Glomerular visceral epithelial cell (primary cell): Measurements from ENCODE around the gene SYNDIG1L.
"Not testable (repeated sequence)": the region's sequence is repeated elsewhere in the genome, so short reads cannot be mapped to it uniquely, and the experiment has no call there.

Experiments used
- DNase-seq: peaks from one replicate; pipeline ENCODE4 v3.0.0-alpha.2; 2016; ENCODE audit errors: extremely low spot score

Gene SYNDIG1L

DNA sequence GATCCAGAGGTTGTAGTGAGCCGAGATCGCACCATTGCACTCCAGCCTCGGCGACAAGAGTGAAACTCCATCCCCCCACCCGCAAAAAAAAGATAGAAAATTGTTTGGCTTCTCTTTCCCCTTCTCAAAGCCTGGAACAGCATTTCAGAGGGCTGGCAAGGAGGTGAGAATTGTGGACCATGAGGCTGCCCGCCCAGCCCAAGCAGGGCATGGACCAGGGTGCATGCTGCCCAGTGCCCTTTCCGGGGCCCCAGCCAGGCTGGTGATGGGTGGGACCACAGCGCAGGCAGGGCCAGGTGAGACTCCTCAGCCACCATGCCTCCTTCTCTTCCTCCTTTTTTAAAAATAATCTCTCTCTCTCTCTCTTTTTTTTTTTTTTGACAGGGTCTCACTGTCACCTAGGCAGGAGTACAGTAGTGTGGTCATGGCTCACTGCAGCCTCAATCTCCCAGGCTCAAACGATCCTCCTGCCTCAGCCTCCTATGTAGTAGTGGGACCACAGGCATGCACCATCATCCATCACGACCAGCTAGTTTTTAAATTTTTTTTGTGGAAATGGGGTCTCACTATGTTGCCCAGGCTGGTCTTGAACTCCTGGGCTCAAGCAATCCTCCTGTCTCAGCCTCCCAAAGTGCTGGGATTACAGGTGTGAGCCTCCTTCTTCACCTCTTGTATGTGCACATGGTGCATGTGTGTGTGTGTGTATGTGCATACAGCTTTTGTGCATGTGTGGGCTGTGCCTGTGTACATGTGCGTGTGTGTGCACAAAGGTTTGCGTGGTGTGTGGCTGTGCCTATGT lies 22.2 kb downstream of the SYNDIG1L start:
- DNase-seq = no peak

DNA sequence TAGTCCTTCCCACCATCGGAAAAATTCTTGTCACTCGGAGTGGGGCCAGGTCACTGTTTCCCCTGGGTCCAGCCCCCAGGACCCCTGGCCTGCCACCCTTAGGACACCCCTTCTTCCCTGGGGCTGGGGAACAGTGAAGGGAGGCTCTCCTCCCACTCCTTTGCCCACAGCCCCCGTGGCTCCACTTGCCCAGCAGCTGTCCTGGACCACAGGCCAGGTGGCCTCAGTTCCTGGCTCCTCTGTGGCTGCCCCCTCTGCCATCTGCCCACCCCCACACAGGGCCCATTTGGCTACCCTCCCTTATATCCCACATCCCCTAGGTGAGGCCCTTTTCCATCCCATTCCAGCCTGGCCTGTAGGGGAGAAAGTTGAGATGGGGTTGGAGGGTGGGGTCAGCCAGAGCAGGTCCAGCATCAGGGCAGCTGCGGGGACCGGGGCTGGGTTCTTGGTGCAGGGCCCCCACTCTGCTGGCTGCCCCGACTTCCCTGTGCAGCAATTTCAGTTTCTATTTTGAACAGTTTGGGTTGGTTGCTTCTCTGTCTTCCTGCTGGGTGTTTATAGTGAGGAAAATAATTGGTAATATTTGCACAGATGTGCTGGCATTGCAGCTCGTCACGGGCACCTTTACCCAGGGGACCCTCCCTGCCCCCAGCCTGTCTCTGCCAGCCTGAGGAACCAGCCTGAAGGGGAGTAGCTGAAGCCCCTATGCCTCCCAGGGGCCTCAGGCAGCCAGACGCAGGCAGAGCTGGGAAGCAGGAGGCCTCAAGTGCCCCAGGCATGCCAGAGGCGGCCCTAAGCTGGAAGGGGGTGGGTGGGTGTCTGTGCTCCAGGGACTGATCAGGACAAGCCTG lies 23.4 kb downstream of the SYNDIG1L start:
- DNase-seq = no peak

DNA sequence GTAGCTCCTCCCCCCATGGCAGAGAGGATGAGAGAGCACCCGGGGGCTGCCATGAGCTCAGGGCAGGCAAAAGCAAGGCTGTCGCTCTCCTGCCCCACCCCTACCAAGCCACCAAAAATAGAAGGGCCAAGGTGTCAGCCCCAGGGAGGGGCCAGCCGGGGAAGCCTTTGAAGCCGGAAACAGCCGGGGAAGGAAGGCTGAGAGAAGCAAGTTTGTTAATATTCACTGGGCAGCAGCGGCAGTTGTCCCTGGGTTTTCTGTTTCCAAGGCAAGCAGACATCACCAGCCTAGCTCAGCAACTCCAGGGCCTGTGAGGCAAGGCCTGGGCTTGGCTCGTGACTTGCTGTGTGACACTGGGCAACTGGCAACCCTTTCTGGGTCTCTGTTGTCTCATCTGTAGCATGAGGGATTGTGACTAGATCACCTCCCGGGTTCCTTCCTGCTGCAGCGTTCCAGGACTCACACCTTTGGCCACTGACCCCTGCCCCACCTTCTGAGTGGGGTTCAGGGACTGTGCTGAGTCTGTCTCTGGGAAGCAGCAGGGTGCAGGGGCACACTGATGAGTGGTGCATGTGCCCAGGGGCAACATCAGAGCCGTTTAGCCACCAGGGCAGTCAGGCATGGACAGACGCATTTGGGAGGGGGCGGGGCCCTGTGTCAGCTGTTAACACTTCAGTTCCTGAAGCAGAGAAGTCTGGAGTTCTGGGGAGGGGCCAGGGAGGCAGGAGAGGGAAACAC lies 24.3 kb downstream of the SYNDIG1L start:
- DNase-seq = peak; percentile 44

DNA sequence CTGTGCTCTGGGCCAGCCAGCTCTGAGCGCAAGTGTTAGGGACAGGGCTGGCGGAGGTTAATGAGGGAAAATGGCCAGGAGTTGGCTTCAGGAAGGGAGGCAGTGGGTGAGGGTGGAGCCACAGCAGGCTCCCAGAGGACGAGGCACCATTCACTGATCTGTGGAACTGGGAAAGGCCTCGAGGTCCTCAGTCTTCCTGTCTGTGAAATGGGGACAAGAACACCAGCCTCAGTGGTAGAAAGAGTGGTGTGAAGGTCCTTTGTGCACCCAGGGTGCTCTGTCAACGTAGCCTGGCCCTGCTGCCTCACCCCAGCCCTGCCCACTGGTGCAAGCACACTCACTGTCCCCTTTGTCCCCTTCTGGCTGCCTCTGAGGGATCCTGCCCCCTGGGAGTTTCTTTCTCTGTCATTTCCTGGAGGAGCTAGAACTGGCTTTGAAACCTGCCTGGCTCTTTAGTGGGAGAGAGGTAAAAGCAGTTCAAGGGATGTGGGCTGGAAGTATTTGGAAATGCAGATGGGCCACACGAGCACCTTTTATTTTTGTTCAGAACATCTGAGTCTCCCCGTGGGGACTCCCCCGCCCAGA lies 25.0 kb downstream of the SYNDIG1L start:
- no peak for DNase-seq

DNA sequence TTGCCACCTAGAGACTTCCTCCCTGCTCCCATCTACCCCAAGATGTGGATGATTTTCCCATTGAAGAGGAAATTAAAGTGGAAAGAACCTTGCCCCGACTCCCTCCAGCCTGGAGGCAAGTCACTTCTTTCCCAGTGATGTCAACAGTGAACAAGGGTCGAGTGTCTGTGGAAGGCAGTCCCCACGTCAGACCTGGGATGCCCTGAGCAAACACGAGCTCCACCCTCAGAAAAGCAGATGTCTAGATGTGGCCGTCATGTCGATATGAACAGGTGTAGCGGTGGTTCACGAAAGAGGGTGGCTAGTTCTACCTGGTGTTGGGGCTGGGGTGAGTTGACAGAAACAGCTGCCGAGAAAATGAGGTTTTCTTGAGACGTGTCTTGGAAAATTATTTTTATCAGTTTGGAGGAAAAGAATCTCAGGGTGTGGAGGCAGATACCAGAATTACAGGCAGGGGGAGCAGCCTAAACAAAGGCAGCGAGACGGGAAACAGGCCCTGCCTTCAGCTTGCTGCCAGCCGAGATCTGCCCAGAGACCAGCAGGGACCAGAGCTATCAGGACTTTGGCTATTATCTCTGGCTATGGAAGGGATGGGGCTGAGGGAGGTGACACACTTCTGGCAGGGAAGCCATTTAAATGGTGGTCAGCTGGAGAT lies 25.9 kb downstream of the SYNDIG1L start:
- DNase-seq = peak; percentile 8

DNA sequence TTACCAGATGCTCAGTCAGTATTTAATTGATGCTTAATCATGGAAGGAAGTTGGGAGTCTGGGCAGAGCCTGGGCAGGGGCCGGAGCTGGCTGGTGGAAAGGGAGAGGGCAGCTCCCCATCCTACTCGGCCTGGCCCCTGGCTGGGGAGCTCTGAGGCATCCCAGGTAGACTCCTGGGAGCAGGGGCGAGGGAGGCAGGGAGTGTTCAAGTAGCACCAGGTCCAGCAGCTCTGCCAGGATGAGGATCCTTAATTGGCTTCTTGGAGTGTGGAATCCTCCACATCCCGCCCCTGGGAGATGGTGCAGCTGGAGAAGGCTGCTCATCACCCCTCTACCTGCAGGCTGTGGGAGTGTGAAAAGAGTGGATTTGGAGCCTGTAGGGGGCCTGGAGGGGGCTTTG lies 30.9 kb downstream of the SYNDIG1L start:
- DNase-seq = no peak

DNA sequence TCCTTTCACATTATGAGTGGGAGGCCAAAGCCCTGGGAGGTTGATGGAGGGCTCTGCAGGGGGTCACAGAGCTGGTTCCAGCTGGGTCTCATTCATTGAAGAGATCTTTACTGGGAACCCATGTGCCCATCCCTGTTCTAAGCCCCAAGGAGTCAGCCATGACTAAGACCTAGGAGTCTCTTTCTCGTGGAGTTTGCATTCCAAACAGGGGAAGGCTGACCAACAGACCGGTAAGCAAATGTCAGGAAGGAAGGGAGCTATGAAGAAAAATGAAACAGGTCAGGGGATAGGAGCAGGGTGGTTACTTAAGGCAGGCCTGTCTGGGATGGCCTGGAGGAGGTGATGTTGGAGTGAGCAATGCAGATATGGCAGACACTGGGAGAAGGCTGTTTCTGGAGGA lies 31.5 kb downstream of the SYNDIG1L start:
- no peak for DNase-seq

DNA sequence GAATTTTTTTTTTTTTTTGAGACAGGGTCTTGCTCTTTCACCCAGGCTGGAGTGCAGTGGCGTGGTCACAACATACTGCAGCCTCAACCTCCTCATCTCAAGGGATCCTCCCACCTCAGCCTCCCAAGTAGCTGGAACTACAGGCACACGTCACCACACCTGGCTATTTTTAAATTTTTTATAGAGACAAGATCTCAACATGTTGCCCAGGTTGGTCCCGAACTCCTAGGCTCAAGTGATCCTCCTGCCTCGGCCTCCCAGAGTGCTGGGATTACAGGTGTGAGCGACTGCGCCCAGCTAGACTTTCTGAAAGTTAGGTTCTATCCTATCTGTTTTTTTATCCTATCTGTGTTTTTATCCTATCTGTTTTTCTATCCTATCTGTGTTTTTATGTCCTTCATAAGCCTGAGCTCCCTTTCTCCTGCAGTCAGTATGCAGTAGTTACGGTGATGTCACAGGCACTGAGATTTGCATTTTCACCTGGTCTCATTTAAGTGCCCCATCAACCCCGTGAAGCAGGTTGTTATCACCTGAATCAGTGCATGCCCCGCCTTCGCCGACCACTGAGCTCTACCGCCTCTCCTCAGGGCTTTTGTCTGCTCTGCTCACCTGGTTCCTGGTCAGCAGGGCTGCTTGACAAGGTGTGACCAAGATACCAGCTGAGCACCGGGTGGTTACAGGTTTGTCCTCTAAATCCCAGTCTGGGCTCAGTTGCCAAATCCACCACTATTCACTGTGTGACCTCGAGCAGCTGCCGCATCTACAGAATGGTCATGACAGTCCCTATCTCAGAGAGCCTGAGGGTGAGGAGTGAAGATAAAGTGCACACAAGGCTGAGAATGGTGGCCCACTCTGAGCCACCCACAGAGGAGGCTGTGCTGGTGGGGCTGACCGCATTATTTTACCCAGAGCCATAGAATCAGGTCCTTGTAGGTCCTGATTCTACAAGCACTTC lies 33.1 kb downstream of the SYNDIG1L start:
- DNase-seq = no peak

DNA sequence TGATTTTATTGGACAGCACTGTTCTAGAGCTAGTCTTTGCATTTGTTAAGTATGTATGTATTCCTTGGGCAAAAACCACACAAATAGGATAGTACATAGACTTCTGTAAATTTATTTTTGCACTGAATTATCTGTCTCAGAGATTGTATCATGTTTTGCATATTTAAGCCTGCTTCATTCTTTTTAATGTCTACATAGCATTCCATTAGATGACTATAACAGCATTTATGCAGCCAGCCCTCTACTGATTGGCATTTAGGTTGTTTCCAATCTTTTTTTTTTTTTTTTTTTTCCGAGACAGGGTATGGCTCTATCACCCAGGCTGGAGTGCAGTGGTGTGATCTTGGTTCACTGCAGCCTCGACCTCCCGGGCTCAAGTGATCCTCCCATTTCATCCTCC lies 34.5 kb downstream of the SYNDIG1L start:
- no peak for DNase-seq

DNA sequence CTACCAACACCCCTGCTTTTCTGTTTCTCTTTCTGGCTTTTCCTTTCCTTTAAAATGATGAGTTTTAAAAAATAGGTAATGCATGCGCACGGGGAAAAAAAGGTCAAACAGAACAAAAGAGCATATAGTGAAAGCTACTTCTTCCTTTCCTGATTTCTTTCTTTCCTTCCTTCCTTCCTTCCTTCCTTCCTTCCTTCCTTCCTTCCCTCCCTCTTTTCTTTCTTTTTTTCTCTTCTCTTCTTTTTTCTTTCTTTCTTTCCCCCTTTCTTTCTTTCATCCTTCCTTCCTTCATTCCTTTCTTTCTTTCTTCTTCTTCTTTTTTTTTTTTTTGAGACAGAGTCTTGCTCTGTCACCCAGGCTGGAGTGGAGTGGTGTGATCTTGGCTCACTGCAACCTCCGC lies 35.5 kb downstream of the SYNDIG1L start:
- DNase-seq = not testable (repeated sequence)

DNA sequence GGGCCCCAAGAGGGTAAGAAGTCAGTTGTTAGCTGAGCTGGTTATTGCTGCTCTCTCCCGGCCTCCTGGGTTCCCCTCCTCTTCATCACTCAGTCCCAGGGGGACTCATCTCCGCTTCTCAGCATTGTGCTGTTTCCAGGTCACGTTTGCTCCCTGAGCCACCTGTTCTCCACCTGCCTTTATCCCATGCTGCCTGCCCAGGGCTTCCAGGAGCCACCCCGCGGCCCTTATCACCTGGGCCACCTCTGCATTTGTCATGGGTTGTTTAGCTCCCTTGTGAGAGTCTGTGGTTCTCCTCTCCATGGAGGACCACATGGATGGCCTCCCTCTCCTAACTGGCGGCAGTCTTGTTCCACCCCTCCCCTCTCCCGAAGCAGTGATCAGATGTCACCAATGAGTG lies 36.0 kb downstream of the SYNDIG1L start:
- no peak for DNase-seq

DNA sequence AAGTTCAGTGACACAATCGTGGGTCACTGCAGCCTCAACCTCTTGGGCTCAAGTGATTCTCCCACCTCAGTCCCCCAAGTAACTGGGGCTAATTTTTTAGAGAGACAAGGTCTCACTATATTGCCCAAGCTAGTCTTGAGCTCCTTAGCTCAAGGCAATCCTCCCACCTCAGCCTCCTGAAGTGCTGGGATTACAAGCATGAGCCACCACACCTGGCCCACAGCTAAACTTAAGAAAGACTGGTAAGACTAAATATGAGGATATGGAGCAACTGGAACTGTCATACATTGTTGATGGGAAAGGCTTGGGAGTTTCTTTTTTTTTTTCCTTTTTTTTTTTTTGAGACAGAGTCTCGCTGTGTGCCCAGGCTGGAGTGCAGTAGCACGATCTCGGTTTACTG lies 43.8 kb downstream of the SYNDIG1L start:
- no peak for DNase-seq

DNA sequence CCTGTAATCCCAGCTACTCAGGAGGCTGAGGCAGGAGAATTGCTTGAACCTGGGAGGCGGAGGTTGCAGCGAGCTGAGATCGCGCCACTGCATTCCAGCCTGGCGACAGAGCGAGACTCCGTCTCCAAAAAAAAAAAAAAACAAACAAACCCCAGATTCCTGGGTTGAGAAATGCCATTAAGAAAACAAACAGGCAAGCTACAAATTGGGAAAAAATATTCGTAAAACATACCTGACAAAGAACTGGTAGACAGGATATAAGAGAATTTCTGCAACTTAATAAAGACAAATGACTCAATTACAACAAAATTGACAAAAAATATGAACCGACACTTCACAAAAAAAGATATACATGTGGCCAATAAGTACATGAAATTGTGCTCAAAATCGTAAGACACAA lies 44.4 kb downstream of the SYNDIG1L start:
- DNase-seq = not testable (repeated sequence)

DNA sequence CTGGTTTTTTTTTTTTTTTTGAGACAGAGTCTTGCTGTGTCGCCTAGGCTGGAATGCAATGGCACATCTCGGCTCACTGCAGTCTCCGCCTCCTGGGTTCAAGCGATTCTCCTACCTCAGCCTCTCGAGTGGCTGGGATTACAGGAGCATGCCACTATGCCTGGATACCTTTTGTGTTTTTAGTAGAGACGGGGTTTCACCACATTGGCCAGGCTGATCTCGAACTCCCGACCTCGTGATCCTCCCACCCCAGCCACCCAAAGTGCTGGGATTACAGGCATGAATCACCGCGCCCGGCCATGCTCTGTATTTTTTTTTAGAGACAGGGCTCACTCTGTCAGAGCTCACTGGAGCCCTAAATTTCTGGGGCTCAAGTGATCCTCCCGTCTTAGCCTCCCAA lies 45.2 kb downstream of the SYNDIG1L start:
- DNase-seq = no peak

DNA sequence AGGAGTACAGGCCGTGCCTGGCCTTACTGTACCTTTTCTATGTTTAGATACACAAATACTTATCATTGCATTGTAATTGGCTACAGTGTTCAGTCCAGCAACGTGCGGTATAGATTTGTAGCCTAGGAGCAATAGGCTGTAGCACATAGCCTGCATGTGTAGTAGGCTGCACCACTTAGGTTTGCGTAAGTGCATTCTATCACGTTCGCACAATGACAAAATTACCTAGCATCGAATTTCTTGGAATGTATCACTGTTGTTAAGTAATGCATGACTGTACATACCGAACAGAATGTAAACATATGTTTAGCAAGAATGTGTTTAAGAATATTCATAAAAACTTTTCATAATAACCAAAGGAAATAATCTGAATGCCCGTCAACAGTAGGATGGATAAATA lies 45.8 kb downstream of the SYNDIG1L start:
- no peak for DNase-seq

DNA sequence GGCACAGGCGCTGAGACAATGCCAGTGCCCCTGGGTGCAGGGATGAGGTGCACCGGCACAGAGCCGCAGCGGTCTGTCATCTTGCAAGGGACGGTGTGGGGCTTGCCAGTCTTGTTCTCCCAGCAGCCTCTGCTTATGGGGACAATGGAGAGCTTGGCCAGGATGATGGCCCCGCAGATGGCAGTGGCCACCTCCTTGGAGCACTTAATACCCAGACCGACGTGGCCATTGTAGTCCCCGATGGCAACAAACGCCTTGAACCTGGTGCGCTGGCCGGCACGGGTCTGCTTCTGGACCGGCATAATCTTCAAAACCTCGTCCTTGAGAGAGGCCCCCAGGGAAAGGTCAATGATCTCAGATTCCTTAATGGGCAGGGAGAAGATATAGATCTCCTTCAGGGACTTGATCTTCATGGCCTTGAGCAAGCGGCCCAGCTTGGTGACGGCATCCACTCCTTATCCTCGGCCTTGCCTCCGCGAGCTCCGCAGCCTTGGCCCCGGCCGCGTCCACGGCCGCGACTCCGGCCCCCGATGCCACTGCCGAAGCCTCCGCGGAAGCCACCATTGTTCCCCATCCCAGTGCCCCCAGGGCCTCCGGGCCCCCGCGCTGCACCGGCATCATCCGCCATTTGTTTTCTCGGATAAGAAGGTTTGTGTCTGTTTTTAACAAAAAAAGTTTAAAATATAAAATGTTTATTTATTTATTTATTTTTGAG lies 47.9 kb downstream of the SYNDIG1L start:
- no peak for DNase-seq

DNA sequence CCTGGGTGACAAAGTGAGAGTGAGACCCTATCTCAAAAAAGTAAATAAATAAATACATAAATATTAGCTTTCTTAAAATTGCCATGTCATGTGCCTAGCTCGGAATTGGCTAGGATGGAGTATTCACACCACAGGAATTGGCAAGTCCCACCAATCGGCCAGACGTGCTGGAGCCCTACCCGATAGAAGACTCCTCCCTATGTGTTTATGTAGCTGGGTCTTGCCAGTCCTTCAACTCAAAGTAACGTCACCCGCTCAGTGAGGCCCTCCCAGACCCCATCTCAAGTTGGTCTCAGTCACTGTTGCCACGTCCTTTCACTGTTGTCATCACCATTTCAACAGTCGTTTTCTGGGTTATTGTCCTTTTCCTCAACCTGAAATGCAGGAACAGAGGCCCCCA lies 57.6 kb downstream of the SYNDIG1L start:
- DNase-seq = no peak

DNA sequence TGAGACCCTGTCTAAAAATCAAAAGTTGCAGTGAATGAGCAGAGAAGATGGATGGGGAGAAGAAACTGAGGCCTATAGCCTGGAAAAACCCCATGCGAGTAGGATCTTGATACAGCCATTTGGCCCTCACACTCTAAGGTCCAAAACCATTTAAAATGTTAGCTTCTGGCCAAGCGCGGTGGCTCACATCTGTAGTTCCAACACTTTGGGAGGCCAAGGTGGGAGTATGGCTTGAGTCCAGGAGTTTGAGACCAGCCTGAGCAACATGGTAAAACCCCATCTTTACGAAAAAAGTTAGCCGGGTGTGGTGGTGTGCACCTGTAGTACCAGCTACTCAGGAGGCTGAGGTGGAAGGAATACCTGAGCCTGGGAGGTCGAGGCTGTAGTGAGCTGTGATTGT lies 58.0 kb downstream of the SYNDIG1L start:
- no peak for DNase-seq

DNA sequence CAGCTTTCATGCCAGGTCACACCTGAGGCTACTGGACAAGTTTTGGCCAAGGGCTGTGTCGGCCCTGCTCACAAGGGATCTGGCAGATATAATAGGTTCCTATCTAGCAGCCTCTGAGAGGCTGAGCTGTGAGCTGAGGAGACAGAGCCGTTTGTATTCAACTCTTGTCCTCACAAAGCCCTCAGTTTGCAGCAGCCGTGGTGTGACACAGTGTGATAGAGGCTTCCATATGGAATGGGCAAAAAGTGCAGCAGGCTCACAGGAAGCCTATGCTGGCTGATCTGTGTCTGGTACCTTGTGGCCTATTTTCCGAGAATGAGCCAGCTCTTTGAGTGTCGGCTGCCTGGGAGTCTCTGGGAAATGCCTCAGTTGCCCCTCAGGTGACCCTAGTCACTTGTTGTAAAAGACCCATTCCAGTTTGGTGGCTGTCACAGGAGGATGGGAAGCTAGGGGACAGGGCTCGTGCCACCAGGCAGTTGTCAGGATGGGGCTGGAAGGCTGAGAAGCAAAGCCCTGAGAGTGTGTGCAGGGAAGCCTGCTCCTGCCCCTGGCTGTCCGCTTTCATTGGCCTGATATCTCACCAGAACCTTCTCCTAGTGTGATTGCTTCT lies 61.6 kb downstream of the SYNDIG1L start:
- no peak for DNase-seq
